ENCODE data around the gene MOB4.
"Not testable (repeated sequence)": the region's sequence is repeated elsewhere in the genome, so short reads cannot be mapped to it uniquely, and the experiment has no call there.

MOB4 gene

DNA sequence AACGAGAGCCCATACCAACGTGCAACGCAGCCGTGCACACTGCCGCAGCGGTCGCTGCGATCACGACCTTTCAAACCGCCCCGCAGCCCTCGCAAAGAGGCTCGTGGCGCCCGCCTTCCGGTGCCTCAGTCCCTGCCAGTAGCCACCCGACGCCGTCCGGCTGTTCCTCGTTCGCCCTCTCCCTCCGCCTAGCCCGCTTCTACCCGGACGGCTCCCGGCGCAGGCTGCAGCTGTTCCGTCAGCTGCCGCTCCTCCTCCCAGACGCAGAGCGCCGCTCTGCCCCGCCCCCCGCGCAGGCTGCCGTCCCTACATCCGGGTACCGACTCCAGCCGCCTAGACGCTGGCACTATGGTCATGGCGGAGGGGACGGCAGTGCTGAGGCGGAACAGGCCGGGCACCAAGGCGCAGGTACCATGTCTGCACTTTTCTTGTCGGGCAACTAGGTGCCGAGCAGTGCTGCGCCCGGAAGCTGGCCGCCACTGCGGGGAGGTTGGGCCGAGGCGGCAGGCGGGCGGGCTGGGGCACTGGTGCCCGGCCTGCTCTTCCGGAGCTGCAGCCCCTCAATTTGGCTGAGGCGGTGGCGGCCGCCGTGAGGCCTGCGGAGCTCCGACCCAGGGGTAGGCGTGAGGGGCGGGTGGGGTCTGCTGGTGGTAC lies at the start of gene MOB4:
Gene MOB4, plus strand, starts transcription at position 328 of the 654 bp plus-strand sequence. Its CDS starts 21 bp downstream, at position 349.
- DNase-seq, result peak; percentile 80

DNA sequence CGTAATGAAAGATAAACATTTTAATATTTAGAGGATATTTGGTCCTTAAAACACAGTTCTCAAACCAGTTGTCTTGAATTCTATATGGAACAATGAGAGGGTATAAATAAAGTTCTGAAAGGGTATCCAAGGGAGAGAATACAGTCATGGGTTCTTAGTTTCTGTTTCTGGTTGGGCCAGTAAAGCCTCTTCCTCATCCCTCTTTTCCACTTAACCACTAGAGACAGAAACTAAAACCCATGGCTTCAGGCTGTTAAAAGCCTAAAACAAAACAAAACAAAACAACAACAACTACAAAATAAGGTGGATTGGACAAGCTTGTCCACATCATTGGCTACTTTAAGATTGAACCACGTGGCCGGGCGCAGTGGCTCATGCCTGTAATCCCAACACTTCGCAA lies 43.7 kb upstream of the MOB4 start:
- DNase-seq, result no peak

DNA sequence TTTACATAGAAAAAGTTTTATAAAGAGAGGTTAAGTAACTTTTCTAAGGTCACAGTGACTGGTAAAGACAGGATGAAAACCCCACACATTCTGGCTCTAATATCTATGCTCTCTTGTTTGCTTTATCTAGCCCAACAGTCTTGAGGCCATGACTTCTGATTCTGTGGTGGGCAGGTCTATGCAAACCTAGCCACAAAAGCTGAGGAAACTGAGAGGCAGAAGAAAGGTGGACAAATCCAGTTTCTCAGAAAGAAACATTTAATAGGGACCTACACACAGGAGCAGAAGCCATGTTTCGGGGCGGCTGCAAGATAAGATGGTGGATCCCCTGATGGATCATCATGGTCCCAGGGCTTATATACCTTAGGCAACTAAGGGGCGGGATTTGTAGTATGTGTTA lies 38.1 kb upstream of the MOB4 start:
- no peak for DNase-seq

DNA sequence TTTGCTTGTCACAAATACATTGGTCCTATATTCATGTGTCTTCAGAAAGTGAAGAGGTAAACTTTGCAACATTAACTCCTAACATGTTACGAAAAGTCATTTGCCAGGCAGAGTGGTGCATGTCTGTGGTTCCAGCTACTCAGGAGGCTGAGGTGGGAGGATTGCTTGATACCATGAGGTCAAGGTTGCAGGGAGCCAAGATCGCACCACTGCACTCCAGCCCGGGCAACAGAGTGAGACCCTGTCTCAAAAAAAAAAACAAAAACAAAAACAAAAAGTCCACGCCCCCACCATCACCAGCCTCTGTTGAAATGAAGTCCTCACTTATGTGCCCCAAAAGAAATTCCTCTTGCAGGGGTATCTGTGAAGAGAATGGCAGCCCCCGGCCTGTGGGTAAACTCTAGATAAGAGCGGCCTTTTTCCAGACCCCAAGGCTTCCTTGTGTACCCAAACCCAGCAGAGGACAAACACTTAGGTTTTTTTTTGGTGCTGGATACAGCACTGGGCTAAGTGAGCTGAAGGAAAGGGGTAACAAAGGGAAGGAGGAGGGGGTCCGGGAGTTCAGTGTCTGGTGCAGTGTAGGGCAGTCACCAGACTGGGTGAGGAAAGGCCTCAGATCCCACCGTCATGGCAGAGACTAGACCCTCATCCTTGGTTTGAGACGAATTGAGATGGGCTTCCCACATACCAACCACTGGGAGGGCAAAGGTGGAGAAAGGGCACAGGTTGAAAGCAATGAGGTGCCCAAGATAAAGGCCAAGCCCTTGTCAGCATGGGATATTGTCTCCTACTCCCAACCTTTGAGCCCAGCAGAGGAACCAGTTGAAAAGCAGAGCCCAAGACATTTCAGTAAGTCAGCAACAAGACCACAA lies 35.5 kb upstream of the MOB4 start:
- DNase-seq, result no peak

- DNase-seq, result not testable (repeated sequence)
Measured at GRCh38 chr2:197484248-197484647, 31.6 kb upstream of the MOB4 start.

GRCh38 chr2:197486175-197486574 lies 29.7 kb upstream of the MOB4 start:
- no peak for DNase-seq

GRCh38 chr2:197487385-197487784 lies 28.5 kb upstream of the MOB4 start:
- DNase-seq, result no peak

DNA sequence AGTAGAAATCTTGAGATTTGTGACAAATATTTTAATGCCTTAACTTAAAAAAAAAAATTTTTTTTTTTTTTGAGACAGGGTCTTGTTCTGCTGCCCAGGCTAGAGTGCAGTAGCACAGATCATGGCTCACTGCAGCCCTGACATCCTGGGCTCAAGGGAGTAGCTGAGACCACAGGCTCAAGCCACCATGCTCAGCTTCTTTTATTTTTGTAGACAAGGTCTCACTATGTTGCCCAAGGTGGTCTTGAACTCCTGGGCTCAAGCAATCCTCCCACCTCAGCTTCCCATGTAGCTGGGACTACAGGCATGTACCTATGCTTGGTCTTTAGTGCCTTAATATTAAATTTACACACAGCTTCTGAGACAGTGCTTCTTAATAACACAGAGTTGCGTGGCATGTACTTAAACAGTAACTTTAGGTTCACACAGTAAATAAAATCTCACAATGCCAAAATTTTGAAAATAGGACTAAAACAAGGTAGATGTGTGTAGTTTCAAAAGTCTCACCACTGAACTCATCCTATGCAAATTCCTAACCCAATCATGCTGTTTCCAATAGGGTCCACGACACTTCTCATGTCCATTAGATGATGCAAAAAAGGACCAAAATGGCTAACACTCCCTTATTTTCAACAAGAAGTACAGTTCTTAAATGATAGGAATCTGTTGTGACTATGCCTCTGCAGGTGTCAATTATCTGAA lies 20.3 kb upstream of the MOB4 start:
- no peak for DNase-seq

DNA sequence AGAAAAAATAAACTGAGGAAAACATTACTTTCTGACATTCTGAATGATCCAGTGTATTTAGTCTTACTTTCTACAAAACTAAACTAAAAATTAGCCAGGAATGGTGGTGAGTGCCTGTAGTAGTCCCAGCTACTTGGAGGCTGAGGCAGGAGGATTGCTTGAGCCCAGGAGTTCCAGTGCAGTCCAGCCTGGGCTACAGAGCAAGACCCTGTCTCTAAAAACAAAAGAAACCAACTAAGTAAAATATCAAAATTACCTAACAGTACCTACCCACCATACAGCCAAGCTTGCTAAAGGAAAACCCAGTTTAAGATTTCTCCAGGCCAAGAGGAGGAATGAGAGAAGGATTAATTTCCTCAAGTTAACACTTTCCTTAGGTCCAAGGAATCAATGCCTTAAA lies 19.2 kb upstream of the MOB4 start:
- no peak for DNase-seq

DNA sequence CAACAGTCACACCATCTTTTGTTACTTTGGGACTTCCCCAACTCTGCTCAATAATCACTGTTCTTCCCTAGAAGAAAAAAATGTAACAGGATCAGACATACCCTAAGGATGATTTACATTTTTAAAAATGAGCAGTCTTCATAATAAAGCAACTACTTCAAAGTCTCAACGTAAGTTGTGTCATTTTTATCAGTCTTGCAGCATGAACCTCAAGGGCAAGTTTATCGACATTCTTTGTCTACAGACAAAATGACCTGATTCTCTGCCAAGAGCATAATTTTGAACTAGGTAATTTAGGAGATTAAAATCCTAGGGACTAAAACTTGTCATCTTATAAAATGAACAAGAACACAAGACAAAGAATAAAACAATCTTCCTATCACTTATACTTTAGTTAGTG lies 18.5 kb upstream of the MOB4 start:
- DNase-seq, result no peak

DNA sequence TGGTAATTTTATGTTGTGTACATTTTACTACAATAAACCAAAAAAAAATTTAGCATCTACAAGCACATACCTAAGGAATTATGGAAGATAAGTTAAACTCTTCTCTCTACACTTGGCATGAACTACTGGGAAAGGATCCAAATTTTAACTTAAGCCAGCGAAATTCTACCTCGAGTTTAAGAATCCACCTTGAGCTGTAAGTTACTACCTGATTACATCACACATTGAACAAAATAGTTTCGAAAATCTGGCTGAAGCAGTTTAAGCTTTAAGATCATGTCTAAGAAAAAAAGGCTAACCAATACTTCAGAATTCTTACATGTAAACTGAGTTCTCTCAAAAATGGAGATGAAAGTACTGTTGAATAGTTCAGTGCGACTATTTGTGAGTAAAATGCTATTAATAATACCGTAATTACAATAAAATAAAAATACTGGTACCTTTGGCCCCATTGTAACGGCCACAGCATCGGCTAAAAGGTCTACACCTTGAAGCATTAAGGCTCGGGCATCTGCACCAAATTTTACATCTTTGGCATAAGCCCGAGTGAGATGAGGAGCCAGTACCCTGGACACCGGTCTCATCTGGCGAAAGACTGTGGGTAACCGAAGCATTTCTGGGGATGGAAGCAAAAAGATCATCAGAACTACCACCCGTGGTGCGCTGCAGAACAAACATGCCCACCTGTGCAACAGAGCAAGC lies 17.5 kb upstream of the MOB4 start:
- no peak for DNase-seq

DNA sequence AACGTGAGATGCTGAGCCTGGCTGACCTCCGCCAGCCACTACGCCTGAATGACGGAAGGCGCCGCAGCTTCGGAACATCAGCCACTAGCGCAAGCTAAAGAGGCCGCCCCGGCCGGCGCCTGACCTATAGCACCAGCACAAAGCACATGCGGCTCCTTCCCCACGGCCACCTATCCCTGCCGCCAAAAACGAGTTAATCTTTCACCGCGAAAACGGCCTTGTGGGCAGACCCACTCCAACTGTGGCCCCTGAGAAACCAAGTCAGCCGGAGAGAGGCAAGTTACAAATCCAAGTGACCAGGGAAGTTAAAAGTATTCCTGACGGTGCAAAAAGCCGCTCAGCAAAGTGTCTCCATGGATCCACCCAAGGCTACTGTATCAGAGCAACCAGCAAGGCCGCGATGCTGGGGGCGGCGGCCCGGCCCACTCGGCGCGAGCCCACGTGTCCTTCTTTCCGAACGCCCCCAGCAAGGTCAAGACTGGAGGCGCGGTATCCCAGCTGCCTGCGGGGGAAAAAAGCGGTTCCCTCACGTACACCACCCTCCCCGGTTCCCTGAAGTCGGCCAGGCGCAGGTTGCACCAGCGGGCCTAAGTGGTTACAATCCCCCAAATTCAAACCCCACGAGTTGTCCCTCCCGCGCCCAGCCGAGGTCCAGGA lies 16.8 kb upstream of the MOB4 start:
- DNase-seq, result no peak

- peak; percentile 95 for DNase-seq
Measured at GRCh38 chr2:197499594-197500502, 16.0 kb upstream of the MOB4 start, which contains the start of the genes HSPD1 and HSPE1. HSPD1 (minus strand) TSS chr2:197499840; CDS start chr2:197498848, 992 bp downstream. HSPE1 (plus strand) TSS chr2:197500379; CDS start chr2:197500437, 58 bp downstream.

DNA sequence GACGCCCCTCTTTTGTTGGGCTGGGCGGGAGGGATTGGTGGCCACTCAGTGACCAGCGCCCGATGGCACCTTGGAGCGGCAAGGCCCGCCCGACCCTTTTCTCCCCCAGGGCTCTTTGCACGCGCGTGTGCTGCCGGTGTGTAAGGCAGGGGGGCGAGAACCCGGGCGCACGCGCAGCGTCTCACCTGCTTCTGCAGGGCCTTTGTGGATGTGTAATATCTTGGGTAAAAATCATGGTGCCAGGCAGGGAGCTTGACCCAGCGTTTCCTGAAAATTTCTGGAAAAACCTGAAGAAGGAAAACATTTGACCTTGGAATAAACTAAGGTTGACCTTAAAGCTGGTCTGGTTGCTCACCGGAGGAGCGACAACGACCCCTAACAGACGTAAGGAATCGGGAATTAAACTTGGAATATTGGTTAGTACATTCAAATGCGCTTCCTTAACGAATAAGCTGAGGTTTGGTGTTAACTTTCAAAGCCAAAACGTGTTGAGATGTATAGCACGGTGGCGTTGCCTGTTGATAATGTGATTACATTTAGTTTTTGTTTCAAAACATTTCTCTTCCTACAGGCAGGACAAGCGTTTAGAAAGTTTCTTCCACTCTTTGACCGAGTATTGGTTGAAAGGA lies 15.2 kb upstream of the MOB4 start:
- DNase-seq, result no peak

DNA sequence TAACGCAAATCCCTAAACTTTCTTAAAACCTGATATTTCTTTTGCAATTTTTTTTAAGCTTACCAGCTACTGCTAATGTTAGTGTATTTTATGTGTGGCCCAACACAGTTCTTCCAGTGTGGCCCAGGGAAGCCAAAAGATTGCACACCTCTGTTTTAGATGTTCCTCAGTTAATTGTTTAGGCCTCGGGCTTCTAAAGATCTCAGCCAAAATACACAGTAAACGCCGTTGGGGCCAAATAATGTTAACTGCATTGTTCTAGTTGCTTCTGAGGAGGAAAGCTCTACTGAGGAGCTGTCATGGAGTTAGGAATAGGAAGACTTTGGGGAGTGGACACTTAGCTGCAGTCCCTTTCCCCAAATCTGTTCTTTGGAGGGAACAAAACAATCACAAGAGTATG lies 13.7 kb upstream of the MOB4 start:
- no peak for DNase-seq

DNA sequence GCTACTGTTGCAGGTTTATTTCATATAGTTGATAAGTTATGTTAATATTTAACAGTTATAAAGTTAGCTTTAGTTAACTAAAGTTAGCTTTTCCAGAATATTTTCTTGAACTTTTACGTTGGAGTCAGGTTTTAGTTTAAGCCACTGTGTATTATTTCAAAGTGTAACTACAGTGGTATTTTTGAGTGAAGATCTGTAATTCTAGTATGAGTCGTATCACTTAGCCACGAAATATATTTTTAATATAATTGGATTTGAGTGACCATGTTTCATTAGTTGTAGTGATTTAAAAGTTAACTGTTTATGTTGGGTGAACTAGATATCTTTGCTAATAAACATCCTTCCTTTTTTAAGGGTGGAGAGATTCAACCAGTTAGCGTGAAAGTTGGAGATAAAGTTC lies 13.2 kb upstream of the MOB4 start:
- no peak for DNase-seq

GRCh38 chr2:197504000-197504399 lies 11.9 kb upstream of the MOB4 start:
- DNase-seq, result no peak

DNA sequence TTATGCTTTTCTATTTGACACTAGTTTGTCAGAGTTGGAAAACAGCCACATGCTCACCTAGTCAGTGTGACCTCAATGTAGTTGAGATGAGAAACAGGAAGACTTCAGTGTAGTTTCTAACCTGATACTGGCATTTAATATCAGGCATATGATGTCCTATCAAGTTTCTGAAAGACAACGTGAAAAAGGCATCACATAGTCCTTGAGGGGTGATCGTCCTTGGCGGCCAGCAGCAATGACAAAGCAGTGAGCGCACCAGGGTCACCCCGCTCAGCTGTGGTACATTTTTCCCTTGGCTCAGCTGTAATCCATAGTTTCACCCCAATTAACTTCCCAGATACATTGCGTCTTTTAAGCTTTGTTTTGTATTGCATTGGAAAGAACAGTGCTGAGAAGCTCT lies 11.4 kb upstream of the MOB4 start:
- no peak for DNase-seq

- DNase-seq, result no peak
Measured at GRCh38 chr2:197506658-197507057, 9.2 kb upstream of the MOB4 start.

DNA sequence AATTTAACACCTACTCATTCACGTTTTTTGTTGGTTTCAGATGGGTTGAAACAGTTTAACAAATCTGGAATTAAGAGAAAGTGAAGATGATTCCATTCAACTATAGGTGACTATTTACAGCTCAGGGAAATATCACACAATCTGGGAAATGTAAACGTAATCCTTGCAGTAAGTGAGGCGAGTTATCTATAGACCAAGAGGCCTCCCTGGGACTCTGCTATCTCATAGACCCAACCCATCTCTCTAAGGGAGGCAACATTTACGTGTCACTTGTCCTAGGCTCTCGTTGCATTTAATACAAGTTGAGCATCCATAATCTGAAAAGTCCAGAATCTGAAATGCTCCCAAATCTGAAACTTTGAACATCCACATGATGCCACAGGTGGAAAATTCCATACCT lies 2.0 kb upstream of the MOB4 start:
- DNase-seq, result no peak

DNA sequence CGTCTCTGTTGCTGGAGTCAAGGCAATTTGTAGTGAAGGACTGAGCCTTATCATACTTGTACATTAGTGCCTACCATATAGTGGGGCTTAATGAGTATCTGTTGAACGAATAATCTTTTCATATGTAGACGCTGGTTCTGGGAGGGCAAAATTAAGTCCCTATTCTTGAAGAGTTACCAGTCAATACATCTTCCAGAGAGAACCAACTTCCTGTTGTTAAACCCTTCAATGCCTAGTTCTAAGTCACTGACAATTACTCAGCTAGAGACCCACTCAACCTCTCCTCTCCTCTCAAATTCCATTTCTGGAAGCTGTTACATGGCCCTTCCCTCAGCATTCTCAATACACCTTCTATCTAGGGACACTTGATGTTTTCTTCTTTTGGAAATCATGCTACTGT lies 1.1 kb upstream of the MOB4 start:
- DNase-seq, result no peak

All from NCI-H2029 treated with DMSO at 0.1 percent for 48 hours (cell line).